ENCODE results near the gene POFUT2. TPM values are rescaled to one million over a fixed set of nuclear protein-coding genes. Genes with fewer than 3 reads are reported as not detected.

POFUT2 gene
- total RNA-seq, 4 donors from 2014 or later: 7.9 to 11.4 (median 9.4) TPM

DNA sequence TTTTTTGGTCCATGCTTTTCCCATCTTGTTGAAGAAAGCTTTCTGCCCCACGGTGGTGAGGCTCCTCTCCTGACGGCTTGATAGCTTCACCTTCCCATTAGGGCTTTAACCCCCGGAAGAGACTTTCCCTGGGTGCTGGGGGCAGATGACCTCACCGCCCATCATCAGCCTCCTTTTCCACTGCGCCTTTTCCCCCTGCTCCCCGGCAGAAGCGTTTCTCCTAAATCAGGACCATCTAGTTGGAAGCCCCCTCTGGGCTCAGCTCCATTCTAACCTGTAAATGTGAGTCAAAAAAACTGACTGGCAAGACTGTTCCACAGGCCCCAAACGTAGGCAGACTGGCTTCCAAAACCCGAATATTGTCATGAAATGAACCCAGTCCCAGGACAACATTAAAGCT, 6.7 kb downstream of the POFUT2 start:
- Histone ChIP-seq H3K36me3 (peaks cover 14 to 100% (median 55%) of the 10 kb centered on the region in 3 donors), H3K4me1 (no peaks in the 10 kb centered on the region), H3K27ac (no peak overlapping the region), H3K9me3 (no peaks in the 10 kb centered on the region), H3K27me3 (no peaks in the 10 kb centered on the region), H3K4me3 (no peak overlapping the region)
- WGBS, 2 donors: 89 to 97% methylated on average over 5 to 9 of the region's 9 CpGs
- TF ChIP-seq POLR2A (IDR thresholded peaks at IDR 0.05): no peak
- TF ChIP-seq, protein P1, sequence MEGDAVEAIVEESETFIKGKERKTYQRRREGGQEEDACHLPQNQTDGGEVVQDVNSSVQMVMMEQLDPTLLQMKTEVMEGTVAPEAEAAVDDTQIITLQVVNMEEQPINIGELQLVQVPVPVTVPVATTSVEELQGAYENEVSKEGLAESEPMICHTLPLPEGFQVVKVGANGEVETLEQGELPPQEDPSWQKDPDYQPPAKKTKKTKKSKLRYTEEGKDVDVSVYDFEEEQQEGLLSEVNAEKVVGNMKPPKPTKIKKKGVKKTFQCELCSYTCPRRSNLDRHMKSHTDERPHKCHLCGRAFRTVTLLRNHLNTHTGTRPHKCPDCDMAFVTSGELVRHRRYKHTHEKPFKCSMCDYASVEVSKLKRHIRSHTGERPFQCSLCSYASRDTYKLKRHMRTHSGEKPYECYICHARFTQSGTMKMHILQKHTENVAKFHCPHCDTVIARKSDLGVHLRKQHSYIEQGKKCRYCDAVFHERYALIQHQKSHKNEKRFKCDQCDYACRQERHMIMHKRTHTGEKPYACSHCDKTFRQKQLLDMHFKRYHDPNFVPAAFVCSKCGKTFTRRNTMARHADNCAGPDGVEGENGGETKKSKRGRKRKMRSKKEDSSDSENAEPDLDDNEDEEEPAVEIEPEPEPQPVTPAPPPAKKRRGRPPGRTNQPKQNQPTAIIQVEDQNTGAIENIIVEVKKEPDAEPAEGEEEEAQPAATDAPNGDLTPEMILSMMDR (IDR thresholded peaks at IDR 0.05): no peak
- no peak for DNase-seq
- intact Hi-C loops (cut with DNase I): loop anchor here (10.0 kb wide), 1 partner anchor 136 kb away; no protein-coding TSS in a partner anchor

DNA sequence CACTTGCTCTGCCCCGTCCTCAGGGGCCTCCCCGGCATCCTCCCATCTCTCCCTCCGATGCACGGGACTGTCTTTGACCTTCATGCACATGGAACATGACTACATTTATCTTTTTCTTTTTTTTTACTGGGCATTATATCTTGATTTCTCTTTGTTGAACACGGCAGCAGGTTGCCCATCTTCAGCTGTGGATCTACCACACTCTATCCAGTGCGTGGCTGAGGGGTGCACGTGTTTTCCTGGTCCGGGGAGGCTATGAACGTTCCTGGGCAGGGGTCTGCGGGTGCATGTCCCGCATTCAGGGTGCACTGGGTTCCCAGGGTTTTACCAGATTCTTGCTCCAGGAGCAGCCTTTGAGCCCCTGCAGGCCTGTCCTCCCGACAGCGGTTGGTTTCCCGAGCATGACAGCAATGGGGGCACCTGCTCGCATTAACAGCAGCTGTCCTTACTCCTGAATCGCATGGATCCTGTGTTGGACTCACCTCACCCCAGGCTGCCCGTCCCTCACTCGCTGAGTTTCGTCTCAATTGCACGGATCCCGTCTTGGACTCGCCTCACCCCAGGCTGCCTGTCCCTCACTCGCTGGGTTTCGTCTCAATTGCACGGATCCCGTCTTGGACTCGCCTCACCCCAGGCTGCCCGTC, 7.4 kb downstream of the POFUT2 start:
- no peaks in the 10 kb centered on the region for H3K4me1 ChIP-seq
- no peak overlapping the region for H3K4me3 ChIP-seq
- WGBS, 2 donors: 94% methylated on average over 24 to 28 of the region's 28 CpGs
- no peak for TF ChIP-seq POLR2A (IDR thresholded peaks at IDR 0.05)
- TF ChIP-seq, protein P1 (IDR thresholded peaks at IDR 0.05): no peak
- no peaks in the 10 kb centered on the region for H3K9me3 ChIP-seq
- peaks cover 14 to 100% (median 56%) of the 10 kb centered on the region in 3 donors for H3K36me3 ChIP-seq
- H3K27ac ChIP-seq: no peak overlapping the region
- DNase-seq: no peak
- intact Hi-C loops (cut with DNase I): loop anchor here (10.0 kb wide), 1 partner anchor 135 kb away; no protein-coding TSS in a partner anchor
- no peaks in the 10 kb centered on the region for H3K27me3 ChIP-seq

DNA sequence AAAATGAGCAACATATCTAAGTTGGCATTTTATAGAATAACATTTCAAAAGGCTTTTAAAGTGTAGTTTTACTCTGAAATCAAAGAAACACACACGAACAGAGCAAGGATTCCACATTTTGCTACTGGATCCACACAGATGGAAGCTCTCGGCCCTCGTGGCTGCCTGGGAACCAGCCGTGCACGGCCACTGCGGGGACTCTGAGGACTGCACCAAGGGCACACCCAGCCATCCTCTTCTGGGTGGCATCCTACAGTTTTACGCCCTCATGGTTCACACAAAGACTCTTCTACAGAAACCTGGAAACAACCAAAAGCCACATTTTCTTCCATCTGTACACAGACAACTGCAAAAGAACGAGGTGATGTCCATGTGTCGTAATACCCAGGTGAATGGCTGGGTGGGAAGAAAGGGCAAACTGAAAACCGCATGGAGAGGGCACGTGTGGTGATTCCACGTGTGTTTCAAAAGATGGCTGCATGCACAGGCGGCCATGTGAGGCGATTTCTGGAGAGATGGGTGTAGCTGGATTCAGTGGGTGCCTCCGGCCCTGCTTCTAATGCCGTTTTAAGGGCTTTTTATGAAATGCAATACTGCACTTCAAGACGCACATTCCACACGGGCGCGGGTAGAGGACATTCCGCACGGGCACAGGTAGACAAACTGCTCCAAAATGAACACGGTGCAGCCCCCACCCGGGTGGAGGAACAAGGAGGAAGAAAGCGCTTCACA, 8.1 kb downstream of the POFUT2 start:
- TF ChIP-seq, protein P1 (IDR thresholded peaks at IDR 0.05): no peak
- no peak for TF ChIP-seq POLR2A (IDR thresholded peaks at IDR 0.05)
- Histone ChIP-seq H3K36me3 (peaks cover 11 to 100% (median 55%) of the 10 kb centered on the region in 3 donors), H3K9me3 (no peaks in the 10 kb centered on the region), H3K4me1 (no peaks in the 10 kb centered on the region), H3K27ac (no peak overlapping the region), H3K27me3 (no peaks in the 10 kb centered on the region), H3K4me3 (no peak overlapping the region)
- no peak for DNase-seq
- 89% methylated on average over 25 of the region's 25 CpGs for WGBS, 2 donors
- intact Hi-C loops (cut with DNase I): loop anchor here (10.0 kb wide), 1 partner anchor 135 kb away; no protein-coding TSS in a partner anchor

DNA sequence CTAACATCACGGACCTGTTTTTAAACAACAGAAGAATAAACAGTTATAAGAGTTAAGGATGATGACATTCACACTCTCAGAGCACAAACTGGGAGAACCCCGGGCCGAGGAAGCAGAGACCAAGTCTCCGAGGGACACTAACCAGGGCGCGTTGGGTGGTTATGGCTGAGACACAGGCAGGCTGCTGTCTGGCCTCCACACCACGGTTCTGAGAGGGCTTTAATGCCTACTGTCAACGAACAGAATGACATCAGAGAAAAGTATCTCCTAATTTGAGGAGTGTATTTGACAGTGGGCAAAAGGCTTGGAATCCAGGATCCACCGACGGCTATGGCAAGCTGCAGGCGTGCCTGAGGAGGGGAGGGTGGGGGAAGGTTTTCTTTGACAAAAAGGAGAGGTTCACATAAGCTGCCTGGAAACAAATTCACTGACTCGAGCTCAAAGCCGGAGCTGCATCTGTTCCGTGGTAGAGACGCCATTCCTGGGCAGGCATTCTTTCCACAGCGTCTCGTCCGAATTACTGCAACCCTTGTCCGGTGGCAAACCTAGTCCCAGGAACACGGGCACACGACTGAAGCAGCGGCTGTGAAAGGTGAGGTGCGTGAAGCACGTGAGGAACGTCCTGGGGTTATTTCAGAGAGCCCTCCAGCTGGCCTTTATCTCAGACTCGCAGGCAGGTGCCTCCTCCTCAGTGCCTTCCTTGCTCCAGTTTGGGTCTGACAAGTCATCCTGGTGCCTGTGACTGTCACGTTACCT, 9.4 kb downstream of the POFUT2 start:
- no peaks in the 10 kb centered on the region for H3K27me3 ChIP-seq
- TF ChIP-seq, protein P1 (IDR thresholded peaks at IDR 0.05): no peak
- TF ChIP-seq POLR2A (IDR thresholded peaks at IDR 0.05): no peak
- no peak overlapping the region for H3K4me3 ChIP-seq
- peaks cover 0 to 100% (median 42%) of the 10 kb centered on the region in 3 donors for H3K36me3 ChIP-seq
- intact Hi-C loops (cut with DNase I): no loop called here
- DNase-seq: no peak
- 92 to 93% methylated on average over 20 to 27 of the region's 27 CpGs for WGBS, 2 donors
- no peak overlapping the region for H3K27ac ChIP-seq
- no peaks in the 10 kb centered on the region for H3K9me3 ChIP-seq
- H3K4me1 ChIP-seq: no peaks in the 10 kb centered on the region
